Globus pallidus (tissue), 1 donor: ENCODE measurements around the gene BAD.

Source experiments
- DNase-seq: peaks from one replicate; pipeline ENCODE4 v3.0.0-alpha.2; 2015; ENCODE audit warnings: low spot score

The BAD gene

DNA sequence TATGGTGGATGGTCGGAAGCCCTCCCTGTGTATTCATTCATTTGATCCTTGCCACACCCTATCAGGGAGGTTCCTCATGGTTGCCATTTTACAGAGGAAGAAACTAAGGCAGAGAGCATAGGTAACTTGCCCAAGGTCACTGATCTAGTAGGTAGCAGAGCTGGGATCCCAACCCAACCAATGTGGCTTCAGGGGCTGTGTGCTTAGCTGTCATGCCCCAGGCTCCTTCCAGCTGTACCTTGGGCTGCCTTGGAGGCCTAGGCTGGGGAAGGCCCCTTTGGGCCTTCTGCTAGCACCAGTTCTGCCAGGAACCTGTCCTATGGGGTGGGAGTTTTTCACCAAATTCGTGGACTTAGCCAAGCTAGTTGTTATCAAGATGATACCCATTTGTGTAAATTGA, 8.6 kb downstream of the BAD start:
- no peak for DNase-seq

DNA sequence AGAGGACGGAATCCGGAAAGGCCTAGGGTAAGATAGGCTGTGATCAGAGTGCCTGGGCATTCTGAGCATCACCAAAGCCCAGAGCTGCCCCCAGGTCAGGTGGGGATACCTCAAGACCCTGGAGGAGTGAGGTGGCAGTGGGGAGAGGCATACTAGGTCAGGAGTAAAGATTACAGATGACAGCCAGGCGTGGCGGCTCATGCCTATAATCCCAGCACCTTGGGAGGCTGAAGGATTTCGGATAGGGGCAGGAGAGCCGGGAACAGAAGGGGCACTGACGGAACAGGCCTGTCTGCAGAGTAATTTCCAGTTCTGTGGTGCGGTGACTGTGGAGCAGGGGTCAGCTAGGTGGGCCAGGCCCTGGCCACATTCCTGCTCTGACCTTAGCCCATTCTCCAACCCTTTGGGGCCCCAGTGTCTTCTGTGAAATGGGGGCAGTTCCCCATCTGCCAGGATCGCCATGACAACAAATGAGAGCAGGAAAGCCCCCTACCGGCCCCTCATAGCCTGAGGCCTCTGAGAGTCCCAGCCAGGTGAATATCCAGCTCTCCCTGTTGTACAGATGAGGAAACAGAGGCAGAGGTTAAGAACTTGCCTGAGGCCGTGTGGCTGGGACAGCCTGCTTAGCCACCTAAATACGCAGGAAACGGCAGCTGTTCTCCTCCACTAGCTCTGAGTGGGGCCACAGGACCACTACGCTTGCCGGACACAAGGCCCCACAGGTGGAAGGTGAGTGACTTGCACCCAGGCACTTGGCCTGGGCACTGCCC, 9.2 kb downstream of the BAD start:
- no peak for DNase-seq

DNA sequence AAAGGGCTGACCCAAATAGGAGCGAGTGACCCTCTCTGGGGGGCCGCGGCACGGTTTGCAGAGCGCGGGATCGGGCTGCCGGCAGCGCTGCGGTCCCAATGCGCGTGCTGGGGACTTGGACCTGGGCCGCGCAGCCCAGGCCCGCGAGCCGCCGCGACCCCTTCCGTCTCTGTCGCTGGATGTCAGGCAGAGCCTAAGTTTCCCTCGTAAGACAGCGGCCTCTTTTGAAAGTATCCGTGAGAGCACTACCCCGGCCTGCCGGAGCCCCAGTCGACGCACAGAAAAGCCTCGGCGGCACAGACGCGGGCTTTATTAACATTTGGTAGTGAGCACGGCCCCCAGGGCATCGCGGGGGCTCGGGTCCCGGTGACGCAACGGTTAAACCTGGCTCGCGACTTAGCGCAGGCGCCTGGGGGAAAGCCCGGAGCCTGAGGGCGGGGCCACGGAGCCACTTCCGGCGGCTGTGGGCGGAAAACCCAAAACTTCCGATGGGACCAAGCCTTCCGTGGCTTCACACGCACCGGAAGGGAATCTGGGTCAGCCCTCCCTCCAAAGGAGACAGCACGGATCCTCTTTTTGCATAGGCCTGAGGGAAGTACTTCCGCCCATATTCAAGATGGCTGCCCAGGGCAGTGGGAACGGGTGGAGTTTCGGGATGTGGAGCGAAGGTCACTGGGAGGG, 14.8 kb downstream of the BAD start:
- DNase-seq = peak; percentile 100

DNA sequence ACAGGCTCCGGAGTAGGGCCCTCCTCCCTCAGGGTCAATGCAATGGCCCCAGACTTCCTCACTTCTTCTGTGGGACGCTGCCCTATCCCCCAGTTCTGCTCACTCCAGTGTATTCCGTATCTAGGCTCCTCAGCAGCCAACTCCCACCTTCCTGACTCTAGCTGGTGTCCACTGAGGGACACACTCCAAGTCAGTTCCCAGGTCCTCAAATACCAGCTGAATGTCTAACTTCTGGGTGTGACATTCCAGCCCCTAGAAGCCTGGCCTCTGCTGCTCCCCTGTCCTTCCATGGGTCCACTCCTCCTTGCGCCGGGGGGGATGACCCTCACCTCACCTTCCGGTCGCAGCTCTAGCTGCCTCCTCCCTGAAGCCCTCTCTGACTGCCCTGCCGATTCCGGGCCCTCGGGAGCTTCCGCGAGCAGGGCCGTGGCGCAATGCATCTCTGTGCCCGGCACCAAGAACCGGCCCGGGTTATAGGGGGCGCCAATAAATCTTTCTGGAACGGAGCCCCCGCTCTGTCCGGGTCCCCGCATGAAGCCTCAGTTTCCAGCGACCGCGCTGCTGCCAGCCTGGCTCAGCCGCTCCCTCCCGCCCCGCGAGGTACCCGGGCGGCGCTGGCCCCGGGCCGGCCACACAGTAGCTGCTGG, 15.4 kb downstream of the BAD start:
- DNase-seq = peak; percentile 60

DNA sequence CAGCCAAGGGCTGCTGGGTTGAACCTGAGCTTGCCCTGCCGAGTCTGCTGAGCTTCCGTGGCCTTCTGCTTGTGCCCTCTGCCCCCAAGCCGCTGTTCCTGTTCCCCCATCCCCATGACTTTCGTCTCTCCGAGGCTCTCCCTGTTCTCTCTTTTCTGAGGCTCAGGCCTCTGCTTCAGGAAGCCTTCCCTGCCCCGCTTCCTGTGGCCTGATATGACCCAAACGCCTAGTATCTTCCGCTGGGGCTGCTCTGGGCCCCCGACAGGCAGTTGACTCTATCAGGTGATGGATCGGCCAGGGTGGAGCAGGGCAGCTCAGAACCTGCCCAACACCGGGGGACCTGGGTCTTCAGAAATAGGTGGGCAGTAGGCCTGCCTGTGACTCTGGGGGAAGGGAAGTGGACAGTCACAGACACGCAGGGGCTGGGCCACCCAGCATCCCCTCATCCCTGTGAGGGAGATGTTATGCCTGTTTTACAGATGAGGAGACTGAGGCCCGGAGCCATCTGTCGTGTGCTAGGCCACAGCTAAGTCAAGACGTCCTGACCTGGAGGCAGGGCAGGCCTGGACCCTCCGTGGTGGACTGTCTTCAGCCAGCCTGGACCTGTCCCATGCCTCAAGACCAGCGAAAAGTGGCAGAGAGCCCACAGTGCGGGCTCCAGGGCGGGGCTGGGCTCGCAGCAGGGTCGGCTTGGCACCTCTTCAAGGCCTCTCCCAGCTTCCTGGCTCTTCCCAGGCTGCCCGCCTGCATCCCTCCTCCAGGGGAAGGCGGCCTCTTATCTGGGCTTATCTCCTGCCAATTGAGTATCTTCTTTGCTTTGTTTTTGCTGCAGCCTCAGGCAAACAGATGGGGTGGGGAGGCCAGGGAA, 16.2 kb downstream of the BAD start:
- DNase-seq = no peak

DNA sequence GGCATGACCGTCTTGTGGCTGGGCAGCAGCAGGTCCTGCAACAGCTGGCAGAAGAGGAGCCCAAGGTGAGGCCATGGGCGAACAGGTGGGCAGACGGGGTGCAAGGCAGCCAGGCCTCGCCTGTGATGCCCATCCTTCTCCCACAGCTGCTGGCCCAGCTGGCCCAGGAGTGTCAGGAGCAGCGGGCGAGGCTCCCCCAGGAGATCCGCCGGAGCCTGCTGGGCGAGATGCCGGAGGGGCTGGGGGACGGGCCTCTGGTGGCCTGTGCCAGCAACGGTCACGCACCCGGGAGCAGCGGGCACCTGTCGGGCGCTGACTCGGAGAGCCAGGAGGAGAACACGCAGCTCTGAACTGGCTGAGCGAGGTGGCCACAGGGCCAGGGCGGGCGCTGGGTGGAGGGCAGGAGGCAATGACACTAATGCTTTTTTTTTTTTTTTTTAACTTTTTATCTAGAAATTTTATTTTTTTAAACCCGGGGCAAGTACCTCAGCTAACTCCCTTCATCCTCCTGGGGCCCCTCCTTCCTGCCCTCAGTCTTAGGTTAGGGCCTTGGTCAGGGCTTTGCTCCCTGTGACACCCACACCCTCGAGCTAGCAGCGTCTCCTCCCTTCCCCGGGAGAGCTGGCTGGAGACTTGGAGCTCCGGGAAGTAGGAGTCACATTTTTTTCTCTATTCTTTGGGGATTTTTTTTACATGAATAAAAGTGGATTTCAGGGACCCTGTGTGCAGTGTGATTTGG, 17.1 kb downstream of the BAD start:
- no peak for DNase-seq

DNA sequence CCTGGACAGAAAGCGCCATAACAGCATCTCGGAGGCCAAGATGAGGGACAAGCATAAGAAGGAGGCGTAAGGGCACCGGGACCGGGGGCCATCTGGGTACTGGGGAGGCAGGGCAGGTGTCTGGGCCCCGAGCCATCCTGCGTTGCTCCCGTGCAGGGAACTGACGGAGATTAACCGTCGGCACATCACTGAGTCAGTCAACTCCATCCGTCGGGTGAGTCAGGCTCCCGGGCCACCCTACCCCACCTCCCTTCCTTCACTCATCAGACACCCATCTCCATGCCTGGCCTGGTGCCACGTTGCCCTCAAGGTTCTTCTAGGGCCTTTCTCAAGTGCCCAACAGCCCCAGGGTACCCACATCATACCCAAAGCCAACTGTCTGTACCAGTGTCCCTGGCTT, 18.1 kb downstream of the BAD start:
- DNase-seq = no peak

DNA sequence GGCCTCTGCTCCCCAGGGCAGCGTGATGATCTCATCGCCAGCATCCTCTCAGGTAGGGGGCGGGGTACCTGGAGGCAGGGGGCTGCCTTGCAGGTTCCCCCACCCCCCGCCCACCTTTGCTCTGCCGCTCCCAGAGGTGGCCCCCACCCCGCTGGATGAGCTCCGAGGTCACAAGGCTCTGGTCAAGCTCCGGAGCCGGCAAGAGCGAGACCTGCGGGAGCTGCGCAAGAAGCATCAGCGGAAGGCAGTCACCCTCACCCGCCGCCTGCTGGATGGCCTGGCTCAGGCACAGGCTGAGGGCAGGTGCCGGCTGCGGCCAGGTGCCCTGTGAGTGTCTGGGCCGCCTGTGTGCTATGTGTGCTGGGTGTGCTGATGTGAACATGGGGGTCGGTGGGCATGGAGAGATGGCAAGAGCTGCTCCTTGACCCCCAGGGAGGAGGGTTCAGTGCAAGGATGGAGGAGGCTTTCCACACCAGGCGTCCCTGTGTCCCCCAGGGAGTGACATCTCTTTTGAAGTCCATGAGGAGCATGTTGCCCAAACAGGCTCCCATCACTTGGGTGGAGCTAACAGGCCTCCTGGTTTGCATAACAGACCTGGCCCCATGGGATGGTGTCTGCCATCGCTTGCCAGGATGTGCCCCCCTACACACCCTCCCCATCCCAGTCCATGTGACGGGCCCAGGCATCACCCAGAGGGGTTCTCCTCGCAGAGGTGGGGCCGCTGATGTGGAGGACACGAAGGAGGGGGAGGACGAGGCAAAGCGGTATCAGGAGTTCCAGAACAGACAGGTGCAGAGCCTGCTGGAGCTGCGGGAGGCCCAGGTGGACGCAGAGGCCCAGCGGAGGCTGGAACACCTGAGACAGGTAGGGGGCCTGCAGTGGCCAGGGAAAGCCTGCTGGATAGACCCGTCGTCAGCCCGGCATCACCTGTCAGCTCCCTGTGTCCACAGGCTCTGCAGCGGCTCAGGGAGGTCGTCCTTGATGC, 19.0 kb downstream of the BAD start:
- DNase-seq = no peak

DNA sequence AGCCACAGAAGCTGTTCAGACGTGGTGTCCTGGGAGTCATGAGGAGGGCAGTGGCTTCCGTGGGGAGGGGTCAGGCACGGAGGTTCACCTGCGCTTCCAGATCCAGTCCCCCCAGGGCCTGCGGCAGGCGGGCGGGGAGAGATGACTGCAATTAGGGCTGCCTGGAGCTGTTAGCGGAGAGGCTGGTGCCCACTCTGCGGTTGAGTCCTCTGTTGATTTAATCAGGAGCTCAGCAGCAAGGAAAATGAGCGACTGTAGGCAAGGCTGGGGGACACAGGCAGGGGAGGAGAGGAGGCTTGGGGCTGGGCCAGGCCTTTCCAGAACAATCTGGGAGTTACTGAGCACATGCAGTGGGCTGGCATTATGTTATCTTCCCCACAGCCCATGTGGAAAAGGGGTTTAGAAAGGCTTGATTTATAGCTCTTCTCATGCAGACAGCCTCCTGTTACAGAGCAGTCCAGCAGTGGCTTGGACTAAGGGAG, 20.1 kb downstream of the BAD start:
- DNase-seq = no peak

DNA sequence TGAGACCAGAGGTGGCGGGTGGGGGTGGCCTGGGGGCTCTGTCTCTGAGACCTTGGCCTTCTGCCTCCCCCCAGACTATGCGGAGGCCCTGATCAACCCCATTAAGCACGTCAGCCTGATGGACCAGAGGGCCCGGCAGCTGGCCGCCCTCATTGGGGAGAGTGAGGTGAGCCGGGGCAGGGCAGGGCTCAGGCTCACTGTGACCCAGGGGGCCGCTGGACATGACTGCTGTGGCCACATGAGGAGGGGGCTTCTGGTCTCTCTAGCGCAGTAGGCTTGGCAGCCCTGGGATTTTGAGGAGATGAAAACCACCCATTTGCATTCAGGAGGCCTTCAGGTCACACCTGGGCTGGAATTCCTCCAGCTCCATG, 20.5 kb downstream of the BAD start:
- DNase-seq = no peak

DNA sequence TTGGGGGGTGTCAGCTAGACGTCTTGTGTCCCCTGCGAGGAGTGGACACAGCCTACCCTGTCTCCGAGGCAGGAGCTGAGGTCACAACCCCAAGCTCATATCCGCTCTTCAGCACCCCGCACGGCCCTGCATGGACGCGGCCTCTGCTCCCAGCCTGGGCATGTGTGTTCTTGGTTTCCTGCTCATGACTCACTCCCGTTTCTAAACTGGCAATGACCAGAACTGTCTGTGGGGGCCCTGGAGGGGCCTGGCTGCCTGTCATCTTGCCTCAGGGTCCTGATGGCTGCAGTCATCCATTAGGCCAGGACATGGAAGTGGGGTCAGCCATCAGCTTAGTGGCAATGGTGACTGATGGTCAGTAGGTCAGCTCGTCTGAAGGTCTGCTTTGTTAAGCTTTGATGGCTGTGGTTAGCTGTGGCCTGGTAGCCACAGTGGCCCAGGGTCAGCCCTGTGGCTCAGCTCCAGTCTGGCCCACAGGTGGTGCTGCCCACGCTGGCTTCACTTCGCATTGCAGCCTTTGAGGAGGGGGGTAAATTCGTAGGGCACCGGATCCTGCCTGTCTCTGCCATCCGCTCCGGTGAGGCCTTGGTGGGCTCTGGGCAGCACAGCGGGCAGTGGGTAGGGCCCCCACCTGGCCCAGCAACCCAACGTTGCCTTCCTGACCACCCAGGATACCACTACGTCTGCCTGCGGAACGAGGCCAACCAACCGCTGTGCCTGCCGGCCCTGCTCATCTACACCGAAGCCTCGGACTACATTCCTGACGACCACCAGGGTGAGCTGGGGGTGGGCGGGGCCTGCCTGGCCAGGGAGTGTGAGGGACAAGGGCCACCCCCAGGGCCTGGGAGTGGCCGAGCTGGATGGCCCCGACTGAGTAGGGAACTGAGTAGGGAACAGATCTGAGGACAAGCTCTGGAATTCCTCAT, 21.2 kb downstream of the BAD start:
- DNase-seq = no peak

DNA sequence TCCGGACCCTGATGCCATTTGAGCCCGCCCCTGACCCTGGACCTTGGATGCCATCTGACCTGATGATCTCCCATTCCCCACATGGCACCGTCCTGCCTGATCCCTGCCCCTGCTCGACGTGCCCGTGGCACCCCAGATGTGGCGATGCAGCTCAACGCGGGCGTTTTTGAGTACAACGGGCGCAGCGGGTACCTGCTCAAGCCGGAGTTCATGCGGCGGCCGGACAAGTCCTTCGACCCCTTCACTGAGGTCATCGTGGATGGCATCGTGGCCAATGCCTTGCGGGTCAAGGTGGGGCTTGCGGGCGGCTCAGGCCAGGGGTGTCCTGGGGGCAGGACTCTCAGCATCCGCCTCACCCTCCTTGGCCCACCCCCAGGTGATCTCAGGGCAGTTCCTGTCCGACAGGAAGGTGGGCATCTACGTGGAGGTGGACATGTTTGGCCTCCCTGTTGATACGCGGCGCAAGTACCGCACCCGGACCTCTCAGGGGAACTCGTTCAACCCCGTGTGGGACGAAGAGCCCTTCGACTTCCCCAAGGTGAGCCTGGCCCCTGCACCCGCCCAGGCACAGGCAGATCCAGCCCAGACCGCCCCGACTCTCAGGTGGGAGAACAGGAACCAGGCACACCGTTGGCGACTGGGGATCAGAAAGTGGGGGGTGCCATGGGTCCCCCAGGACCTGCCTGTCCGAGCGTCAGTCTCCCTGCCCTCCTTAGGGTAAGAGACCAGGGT, 22.0 kb downstream of the BAD start:
- no peak for DNase-seq

DNA sequence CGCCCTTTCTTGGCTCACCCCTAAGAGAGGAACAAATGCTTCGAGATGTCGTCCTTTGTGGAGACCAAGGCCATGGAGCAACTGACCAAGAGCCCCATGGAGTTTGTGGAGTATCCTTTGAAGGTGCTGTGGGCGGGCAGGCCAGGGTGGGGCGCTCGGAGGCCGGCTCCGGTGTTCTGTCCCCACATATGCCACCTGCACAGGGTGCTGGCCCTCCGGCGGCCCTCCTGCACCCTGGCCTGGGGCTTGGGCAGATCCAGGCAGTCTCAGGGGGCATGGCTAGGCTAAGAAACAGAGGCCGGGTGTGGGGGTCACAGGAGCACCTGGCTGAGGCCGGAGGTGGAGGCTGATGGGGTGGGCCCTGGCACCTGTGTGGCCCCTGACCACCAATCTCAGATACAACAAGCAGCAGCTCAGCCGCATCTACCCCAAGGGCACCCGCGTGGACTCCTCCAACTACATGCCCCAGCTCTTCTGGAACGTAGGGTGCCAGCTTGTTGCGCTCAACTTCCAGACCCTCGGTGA, 22.8 kb downstream of the BAD start:
- no peak for DNase-seq

DNA sequence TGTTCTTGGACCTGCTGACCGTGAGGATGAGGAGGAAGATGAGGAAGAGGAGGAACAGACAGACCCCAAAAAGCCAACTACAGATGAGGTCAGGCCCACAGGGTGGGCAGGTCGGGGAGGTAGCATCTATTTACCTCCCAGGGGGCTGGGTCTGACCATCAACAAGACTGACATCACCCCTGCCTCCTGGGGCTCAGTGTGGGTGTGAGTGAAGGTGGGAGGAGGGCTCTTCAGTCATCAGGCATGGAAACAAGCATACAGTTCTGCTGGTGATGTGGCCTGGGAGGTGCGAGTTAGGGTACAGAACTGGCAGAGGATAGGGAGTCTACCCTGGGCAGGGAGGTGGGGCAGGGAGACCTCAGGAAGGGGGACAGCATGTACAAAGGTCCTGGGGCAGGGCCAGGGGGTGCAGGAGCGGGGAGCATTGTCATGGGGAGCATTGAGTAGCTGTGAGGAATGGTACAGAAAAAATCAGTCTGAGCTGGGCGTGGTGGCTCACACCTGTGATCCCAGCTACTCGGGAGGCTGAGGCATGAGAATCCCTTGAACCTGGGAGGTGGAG, 24.2 kb downstream of the BAD start:
- no peak for DNase-seq

DNA sequence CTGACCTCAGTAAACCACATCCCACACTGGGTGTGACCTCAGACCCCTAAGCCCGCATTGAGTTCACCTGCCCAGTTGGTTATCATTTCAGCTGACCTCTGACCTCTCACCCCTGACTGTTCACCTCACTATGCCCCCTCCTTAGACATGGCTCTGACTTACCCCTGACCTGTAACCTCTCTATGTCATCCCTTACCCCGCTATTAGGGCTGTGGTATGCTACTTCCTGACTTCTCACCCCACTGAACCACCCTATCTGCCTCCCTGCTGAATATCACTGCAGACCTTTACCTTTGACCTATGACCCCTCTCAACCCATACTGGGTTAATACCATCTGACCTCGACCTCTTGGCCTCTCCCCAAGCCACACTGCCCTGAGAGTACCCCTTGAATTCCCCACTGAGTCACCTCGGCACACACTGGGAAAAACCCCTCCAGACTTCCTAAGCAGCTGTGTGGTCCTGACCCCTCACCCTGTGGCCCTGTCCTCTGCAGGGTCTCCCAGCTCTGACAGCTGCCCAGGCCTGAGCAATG, 24.9 kb downstream of the BAD start:
- no peak for DNase-seq

DNA sequence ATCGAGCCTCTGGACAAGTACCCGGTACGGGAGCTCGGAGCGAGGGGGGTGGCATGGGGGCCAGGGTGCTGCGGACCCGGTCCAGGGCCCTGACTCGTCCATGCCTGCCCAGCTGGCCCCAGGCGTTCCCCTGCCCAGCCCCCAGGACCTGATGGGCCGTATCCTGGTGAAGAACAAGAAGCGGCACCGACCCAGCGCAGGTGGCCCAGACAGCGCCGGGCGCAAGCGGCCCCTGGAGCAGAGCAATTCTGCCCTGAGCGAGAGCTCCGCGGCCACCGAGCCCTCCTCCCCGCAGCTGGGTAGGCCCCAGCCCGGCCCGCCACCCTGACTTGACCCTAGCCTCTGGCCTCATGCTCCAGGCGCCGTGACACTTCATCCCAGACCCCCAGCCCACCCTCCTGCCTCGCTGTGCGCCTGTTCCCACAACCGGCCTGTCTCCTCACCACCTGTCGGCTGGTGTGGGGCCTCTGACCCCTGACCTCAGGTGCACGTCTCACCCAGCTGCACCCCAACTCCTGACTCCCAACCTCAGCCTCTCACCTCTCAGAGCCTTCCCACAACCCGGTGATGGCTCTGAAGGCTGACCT, 25.4 kb downstream of the BAD start:
- no peak for DNase-seq

DNA sequence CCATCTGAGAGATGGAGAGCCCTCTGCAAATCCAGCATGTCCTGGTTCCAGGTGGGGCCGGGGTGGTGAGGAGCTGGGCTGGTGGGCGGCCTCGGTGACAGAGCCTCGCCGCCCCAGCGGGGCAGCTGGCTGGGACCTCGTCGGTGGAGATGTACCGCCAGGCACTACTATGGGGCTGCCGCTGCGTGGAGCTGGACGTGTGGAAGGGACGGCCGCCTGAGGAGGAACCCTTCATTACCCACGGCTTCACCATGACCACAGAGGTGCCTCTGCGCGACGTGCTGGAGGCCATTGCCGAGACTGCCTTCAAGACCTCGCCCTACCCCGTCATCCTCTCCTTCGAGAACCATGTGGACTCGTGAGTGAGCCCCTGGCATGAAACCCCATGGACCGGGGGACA, 26.1 kb downstream of the BAD start:
- DNase-seq = no peak
